Common myeloid progenitor, CD34-positive (primary cell): ENCODE results near the gene MAST2.
"Not testable (repeated sequence)": the region's sequence is repeated elsewhere in the genome, so short reads cannot be mapped to it uniquely, and the experiment has no call there.

Source experiments
- CTCF ChIA-PET: fragments of 350-600 bp; sonication (Branson Sonifier 250); formaldehyde crosslinking; loops from one replicate; lab custom pipeline; 2021; ENCODE audit warnings: antibody characterized with exemption; lab: Charles Lee
- POLR2A ChIA-PET: fragments of 350-600 bp; sonication (Branson Sonifier 250); formaldehyde crosslinking; loops from one replicate; lab custom pipeline; 2021; ENCODE audit warnings: antibody characterized with exemption; lab: Charles Lee
- DNase-seq, 3 donors: peaks; one replicate each; pipeline versions ENCODE4 v3.0.0 to v3.0.0-alpha.2; 2013
- H3K27ac ChIP-seq, 2 experiments: 1 replicate in 1 of 2; 2 replicates in 1 of 2; pipeline ENCODE4 v1.7.0; 2013; ENCODE audit warnings: inconsistent platforms in 2 of 2, low read length in 2 of 2, mild to moderate bottlenecking in 2 of 2, low read depth in 1 of 2, moderate library complexity in 1 of 2; ENCODE audit not compliant: severe bottlenecking in 2 of 2, insufficient read depth in 1 of 2, poor library complexity in 1 of 2
- H3K27me3 ChIP-seq, 5 experiments: replicated peaks in 2 of 5; 1 replicate in 3 of 5; 2 replicates in 2 of 5; pipeline versions ENCODE4 v1.6.1 to v1.7.0; 2013; ENCODE audit warnings: low read length in 4 of 5, mild to moderate bottlenecking in 2 of 5, moderate library complexity in 2 of 5, inconsistent platforms in 1 of 5; ENCODE audit not compliant: insufficient read depth in 5 of 5, control insufficient read depth in 4 of 5
- H3K36me3 ChIP-seq, 4 experiments: 1 replicate in 2 of 4; 2 replicates in 2 of 4; pipeline versions ENCODE4 v1.6.1 to v1.7.0; 2013; ENCODE audit warnings: low read length in 3 of 4, control low read depth in 1 of 4, mild to moderate bottlenecking in 1 of 4; ENCODE audit not compliant: control insufficient read depth in 4 of 4, insufficient read depth in 4 of 4
- H3K4me1 ChIP-seq, 4 experiments: 1 replicate in 3 of 4; 2 replicates in 1 of 4; pipeline versions ENCODE4 v1.6.1 to v1.7.1; 2013; ENCODE audit warnings: low read length in 3 of 4, mild to moderate bottlenecking in 3 of 4, control low read depth in 1 of 4, inconsistent platforms in 1 of 4, moderate library complexity in 1 of 4; ENCODE audit not compliant: control insufficient read depth in 4 of 4, insufficient read depth in 4 of 4; ENCODE audit errors: control extremely low read depth in 1 of 4
- H3K4me3 ChIP-seq, 7 experiments: 1 replicate in 4 of 7; 2 replicates in 3 of 7; pipeline versions ENCODE4 v1.5.1 to v1.7.0; 2013; ENCODE audit warnings: mild to moderate bottlenecking in 7 of 7, low read length in 6 of 7, moderate library complexity in 6 of 7, inconsistent platforms in 2 of 7, low read depth in 2 of 7, control low read depth in 1 of 7; ENCODE audit not compliant: insufficient read depth in 4 of 7, control insufficient read depth in 1 of 7; ENCODE audit errors: extremely low read depth in 1 of 7
- H3K9me3 ChIP-seq, 5 experiments: 1 replicate in 4 of 5; 2 replicates in 1 of 5; pipeline versions ENCODE4 v1.6.1 to v1.7.1; 2013; ENCODE audit warnings: low read length in 4 of 5, mild to moderate bottlenecking in 2 of 5, inconsistent platforms in 1 of 5, low read depth in 1 of 5, moderate library complexity in 1 of 5; ENCODE audit not compliant: control insufficient read depth in 4 of 5, insufficient read depth in 2 of 5; ENCODE audit errors: control extremely low read depth in 1 of 5
- WGBS: methylation state at CpG from one replicate; pipeline ENCODE4 v1.1.5; 2013; ENCODE audit not compliant: insufficient coverage; 5-methylcytosine and 5-hydroxymethylcytosine counted together

MAST2 gene

DNA sequence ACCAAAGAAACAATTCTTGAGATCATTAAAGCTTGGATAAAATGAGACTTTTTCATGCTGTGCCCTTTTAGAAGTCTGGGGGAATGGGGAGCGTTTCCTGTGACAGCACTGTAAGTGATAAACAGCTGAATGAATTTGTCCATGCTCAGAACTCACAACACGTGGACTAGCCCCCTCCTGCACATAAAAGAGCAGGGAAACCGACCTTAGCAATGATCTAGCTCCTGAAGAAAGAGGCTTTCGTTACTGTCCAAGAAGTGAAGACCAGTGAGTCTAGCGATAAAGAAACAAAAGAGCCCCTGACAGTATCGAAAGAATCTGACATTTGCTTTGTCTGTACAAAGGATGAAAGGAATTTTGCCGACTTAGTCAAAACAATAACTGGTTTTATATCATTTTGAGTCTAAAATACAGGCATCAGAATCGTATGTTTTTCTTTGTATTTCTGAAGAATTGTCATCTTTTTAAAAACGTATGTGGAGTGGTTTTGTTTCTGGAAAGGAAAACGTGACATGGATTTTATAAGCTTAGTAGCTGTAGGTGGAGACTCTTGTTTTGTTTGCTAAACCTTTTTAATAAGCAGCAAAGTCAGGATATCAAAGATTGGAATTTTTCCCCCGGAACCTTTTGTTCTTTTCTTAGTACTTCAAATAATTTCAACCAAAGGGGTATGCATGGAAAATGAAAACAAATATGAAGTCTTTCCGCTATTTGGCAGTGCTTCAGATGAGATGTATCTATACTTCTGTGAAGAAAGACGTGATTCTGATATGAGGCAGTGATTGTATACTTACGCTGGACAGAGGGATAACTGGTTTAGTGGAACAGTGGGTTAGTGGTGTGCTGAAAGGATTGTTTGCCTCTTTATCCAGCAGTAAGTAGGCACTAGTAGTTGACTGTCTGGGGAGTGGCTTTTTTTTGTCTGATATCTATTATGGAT, 61.0 kb downstream of the MAST2 start:
- CTCF ChIA-PET, result interaction anchor here (1.0 kb wide), 1 partner anchor 9 kb away, joined by 3 read pairs; no protein-coding TSS in a partner anchor
- Histone ChIP-seq H3K27ac (no peak overlapping the region), H3K27me3 (no peaks in the 10 kb centered on the region), H3K4me3 (no peak overlapping the region), H3K4me1 (peaks cover 0 to 7% (median 0%) of the 10 kb centered on the region in 4 experiments), H3K36me3 (no peaks in the 10 kb centered on the region), H3K9me3 (no peaks in the 10 kb centered on the region)
- 93% methylated on average over 11 of the region's 14 CpGs for WGBS
- no peak for DNase-seq
- POLR2A ChIA-PET, result no interaction called here

DNA sequence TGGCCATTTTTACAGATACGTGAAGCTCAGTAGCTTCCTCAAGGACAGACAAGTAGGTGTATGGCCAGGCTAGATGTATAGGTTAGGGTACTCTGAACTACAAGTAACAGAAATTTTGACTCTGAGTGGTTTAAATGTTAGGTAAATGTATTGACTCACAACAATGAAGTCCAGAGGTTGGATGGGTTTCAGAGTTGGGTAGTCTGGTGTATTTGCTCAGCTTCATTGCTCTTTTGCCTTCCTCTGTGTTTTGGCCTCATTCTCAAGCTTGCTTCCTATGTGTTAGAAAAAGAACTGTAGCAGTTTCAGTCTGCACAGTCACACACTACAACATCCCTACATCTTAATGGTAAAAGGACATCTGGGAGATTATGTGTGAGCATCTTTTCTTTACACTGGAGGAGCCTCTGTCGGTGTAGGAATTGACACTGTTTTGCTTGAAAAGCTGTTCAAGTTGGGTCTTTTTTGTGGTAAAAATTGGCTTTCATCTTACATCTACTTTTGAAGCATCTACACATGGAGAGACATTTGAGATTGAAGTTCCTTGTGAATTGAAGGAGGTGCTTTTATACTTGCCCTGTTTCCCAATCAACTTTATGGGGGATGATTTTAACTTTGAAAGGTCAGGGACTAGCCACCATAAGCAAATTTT, 64.4 kb downstream of the MAST2 start:
- H3K4me3 ChIP-seq, result no peak overlapping the region
- ChIA-PET POLR2A (no interaction called here), CTCF (no interaction called here)
- no peaks in the 10 kb centered on the region for H3K27me3 ChIP-seq
- WGBS, result 100% methylated on average over 1 of the region's 2 CpGs
- no peaks in the 10 kb centered on the region for H3K36me3 ChIP-seq
- peaks cover 0 to 7% (median 0%) of the 10 kb centered on the region in 4 experiments for H3K4me1 ChIP-seq
- H3K9me3 ChIP-seq, result no peaks in the 10 kb centered on the region
- no peak for DNase-seq
- H3K27ac ChIP-seq, result no peak overlapping the region

DNA sequence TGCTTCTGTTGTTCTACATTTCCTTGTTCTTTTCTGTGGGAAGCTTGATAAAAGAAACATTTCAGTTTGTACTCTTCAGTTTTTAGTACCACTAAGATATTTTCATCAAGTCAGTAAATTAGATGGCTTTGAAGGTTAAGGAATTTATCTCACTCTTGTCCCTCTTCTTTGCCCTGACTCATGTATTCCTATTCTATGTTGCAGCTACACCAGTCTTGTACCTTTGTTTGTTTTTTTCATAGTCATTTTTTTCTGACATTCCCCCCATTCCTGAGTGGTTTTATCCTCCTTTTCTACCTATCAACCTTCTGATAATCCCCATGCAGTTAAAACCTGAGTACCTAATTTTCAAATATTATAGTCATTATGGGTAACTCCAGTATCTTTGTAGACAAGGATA, 65.4 kb downstream of the MAST2 start:
- no peak overlapping the region for H3K27ac ChIP-seq
- no peaks in the 10 kb centered on the region for H3K36me3 ChIP-seq
- POLR2A ChIA-PET, result no interaction called here
- no peaks in the 10 kb centered on the region for H3K27me3 ChIP-seq
- no peak overlapping the region for H3K4me3 ChIP-seq
- DNase-seq, result no peak
- no peaks in the 10 kb centered on the region for H3K4me1 ChIP-seq
- CTCF ChIA-PET, result no interaction called here
- no peaks in the 10 kb centered on the region for H3K9me3 ChIP-seq

DNA sequence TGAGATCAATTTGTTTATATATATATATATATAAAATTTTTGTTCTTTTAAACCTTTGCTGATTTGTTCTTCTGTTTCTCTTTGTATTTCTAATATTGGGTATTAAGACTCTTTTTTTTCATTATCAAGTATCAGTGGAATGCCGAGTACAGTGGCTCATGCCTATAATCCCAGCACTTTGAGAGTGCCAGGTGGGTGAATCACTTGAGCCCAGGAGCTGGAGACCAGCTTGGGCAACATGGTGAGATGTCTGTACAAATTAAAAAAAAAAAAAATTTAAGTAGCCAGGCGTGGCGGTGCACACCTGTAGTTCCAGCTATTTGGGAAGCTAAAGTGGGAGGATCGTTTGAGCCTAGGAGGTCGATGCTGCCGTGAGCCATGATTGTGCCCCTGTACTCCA, 67.1 kb downstream of the MAST2 start:
- ChIA-PET CTCF (no interaction called here), POLR2A (no interaction called here)
- Histone ChIP-seq H3K27me3 (no peaks in the 10 kb centered on the region), H3K4me3 (no peak overlapping the region), H3K4me1 (no peaks in the 10 kb centered on the region), H3K27ac (no peak overlapping the region), H3K36me3 (no peaks in the 10 kb centered on the region), H3K9me3 (no peaks in the 10 kb centered on the region)
- WGBS, result no CpG with 5 or more reads among the region's 6 CpGs
- DNase-seq, result no peak

DNA sequence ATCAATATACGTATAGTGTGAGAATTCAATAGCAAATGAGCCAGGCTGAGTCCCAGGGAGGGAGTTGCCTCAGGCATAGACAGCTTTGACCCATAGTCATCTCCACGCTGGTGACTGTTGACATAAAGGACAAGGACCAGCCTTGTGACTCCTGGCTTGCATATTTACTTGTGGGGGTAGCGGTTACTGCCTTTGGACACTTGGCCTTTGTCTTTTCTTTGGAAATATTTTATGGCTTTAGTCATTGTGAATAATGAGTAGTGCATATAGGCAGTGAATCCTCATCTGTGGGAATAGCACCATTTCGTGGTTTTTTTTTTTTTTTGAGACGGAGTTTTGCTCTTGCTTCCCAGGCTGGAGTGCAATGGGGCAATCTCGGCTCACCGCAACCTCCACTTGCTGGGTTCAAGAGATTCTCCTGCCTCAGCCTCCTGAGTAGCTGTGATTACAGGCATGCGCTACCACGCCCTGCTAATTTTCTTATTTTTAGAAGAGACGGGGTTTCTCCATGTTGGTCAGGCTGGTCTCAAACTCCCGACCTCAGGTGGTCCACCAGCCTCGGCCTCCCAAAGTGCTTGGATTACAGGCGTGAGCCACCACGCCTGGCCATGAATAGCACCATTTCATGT, 68.9 kb downstream of the MAST2 start:
- DNase-seq, H3K27me3 ChIP-seq, H3K4me1 ChIP-seq, H3K27ac ChIP-seq, H3K4me3 ChIP-seq, POLR2A ChIA-PET, H3K9me3 ChIP-seq, H3K36me3 ChIP-seq: not testable (repeated sequence)
- 98% methylated on average over 9 of the region's 14 CpGs for WGBS
- CTCF ChIA-PET, result interaction anchor here (0.6 kb wide), 1 partner anchor 247 kb away, joined by 3 read pairs; no protein-coding TSS in a partner anchor

DNA sequence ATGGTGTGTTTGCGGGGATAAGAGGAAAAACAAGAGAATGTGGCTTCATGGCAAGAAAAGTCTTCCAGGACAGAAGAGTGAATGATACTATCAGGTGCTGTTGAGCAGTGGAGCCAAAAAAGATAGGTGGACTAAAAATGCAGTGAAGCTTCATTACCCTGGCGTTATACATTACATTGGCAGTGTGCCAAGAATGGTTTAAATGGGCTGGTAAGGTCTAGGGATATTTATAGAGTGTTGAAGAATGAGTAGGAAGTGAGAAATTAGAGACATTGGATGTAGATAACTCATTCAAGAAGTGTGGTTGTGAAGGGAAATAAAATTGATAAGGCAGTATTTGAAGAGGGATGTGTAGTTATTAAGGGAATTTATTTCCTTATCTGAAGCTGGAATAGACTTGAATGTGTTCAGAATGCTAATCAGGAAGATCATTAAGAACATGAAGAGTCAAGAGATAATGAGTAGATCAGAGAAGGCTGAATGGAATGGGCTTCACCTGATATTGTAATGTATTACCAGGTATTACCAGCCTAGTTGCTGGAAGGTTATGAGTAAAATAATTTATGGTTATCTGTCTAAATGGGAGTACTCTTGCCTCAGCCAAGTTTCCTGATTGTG, 72.7 kb downstream of the MAST2 start:
- CTCF ChIA-PET, result no interaction called here
- no peak overlapping the region for H3K27ac ChIP-seq
- no peaks in the 10 kb centered on the region for H3K9me3 ChIP-seq
- no peaks in the 10 kb centered on the region for H3K36me3 ChIP-seq
- peak in 1 of 3 donors; percentile 9 for DNase-seq
- H3K27me3 ChIP-seq, result no peaks in the 10 kb centered on the region
- no peak overlapping the region for H3K4me3 ChIP-seq
- POLR2A ChIA-PET, result no interaction called here
- 75% methylated on average over 2 of the region's 2 CpGs for WGBS
- H3K4me1 ChIP-seq, result peaks cover 0 to 3% (median 0%) of the 10 kb centered on the region in 4 experiments
